HG03342 (cell line): ENCODE data around the gene OR12D3.
"Not testable (repeated sequence)": the region's sequence is repeated elsewhere in the genome, so short reads cannot be mapped to it uniquely, and the experiment has no call there.

Experiments used
- ATAC-seq: cut with Tn5 transposase; IDR thresholded peaks from one replicate; pipeline ENCODE4 v1.9.1; 2021; ENCODE audit warnings: mild to moderate bottlenecking, moderate library complexity; ENCODE audit not compliant: unreplicated experiment

OR12D3 gene, protein sequence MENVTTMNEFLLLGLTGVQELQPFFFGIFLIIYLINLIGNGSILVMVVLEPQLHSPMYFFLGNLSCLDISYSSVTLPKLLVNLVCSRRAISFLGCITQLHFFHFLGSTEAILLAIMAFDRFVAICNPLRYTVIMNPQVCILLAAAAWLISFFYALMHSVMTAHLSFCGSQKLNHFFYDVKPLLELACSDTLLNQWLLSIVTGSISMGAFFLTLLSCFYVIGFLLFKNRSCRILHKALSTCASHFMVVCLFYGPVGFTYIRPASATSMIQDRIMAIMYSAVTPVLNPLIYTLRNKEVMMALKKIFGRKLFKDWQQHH

DNA sequence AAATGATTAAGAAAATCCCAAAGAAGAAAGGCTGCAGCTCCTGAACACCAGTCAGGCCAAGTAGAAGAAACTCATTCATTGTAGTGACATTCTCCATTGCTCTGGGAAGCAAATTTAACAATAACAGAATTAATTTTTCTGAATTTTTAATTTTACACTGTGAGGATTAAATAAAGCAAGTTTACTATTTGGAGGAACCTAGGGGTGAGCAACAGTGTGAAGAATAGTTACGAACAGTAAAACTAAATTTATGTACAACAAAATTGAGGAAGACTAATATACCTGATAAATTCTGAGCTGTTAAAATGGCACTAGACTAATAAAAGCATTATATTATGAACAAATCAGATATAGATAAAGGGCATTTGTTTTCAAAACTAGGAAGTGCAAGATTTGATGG lies at the start of gene OR12D3:
Gene OR12D3, minus strand, starts transcription at position 101 of the 400 bp plus-strand sequence. Its CDS starts 4 bp downstream, at position 97.
- ATAC-seq = no peak

DNA sequence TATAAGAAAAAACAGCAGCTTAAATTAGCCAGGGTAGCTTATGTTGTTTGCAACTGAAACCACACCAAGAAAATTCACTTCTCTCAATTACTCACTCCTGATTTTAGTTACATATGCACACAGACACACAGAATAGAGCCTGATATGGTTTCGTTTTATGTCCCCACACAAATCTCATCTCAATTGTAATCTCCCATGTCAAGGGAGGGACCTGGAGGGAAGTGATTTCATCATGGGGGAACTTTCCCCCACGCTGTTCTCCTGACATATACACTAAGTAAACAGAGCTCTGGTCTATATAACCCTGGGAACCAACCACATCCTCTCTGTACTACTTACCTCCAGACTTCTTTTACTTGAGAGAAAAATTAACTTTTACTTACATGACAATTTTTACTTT lies 49.5 kb upstream of the OR12D3 start:
- ATAC-seq = no peak

DNA sequence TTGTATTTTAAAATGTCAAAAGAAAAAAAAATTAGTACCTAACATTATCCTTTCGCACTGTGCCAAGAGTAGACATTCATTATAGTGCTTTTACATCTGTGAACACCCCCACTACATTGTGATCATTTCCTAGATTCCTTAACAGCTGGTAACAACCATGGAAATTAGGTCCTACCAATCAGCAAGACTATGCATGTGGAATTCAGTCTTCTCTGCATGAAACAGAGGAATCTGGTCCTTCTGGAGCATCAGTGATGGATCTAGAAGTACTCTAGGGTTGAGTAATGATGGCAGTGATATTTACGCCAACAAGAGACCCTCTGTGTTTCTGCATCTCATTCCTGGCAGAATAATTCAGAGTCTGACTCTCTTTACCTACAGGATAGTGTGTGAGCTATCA lies 49.1 kb upstream of the OR12D3 start:
- no peak for ATAC-seq

DNA sequence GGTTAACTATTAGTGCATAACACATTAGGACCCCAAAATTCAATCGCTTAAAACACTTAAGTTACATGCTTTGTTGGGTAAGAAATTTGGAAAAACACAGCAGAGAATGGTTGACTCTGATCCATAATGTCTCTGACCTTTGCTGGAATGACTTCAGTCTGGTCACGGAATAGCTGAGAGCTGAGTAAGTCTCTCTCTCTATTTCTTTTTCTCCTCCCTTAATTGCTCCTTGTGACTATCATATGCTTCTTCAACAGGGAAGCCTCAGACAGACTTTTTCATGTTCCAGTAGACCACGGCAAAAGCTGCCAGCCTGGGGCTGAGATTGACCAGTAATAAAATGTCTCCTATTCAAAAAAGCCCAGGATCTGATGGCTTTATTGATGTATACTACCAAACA lies 44.4 kb upstream of the OR12D3 start:
- ATAC-seq = no peak

DNA sequence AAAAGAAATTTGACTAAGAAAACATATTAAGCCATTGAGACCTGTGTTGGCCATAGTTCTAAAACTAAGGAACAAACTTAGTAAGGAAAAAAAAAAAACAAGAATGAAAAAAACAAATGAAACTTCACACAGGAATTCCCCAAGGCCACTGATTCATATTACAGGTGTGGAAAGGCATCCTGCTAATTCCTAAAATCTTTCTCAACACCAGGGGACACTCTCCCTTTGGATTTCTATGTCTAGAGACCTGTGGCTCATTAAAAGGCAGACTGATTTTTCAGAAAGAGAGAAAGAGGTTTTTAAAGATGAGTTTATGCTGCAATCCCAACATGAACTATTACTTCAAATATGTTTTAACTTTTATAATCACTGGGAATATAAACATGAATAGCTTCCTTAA lies 39.5 kb upstream of the OR12D3 start, which contains the start of gene OR12D1:
Gene OR12D1, plus strand, starts transcription at position 341 of the 400 bp plus-strand sequence.
- no peak for ATAC-seq

DNA sequence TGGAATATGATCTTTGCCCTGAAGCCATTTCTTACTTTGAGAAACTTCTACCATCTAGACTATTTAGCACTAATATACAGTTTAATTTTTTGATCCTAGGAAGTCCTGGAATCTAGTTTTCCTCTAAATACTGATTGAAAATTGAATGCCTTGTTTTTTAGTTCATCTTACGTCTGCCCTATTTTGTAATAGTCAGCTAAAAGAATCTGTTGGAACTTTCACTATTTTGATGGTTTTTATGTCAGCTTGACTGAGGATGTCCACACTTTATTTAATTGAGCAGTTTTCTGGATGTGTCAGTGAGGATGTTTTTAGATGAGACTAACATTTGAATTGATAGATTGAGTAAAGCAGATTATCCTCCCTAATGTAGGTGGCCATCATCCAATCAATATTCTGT lies 28.7 kb upstream of the OR12D3 start:
- no peak for ATAC-seq

DNA sequence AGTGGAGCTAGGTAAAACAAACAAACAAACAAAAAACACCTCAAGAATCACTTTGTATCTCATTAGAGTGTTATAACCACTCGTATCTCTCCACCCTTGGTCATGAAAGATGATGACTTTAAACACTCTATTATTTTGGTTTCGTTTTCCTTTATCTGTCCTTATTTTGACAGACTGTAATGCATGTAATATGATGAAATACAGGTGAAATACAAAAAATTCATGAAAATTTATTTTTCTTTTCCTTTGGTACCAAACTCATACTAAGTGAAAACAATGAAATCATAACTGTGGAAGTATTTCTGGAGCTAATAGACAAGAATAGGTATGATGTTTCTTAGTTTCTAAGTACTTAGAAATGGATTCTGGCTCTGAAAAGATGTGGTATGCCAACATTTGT lies 24.4 kb upstream of the OR12D3 start:
- ATAC-seq = no peak

DNA sequence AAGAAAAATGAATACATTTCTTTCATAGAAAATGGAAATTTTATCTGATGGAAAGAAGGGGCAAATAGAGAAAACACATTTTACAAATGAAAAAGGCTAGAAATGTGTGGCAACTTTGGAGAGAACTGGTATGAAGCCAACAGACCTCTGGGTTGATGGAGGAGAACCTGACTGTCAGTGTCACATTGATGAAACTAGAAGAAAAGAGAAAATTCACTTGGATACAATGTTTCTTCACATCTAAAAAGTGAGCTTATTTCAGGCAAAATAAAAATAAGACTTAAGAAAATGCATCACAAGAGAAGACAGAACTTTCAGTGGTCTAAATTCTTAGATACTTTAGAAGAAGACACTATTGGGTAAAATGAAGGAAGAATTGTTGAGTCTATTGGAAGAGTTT lies 20.2 kb upstream of the OR12D3 start, which contains the start of gene OR12D2:
Gene OR12D2, plus strand, starts transcription at position 301 of the 400 bp plus-strand sequence. CDS start 1,069 bp downstream, outside the sequence.
- no peak for ATAC-seq

DNA sequence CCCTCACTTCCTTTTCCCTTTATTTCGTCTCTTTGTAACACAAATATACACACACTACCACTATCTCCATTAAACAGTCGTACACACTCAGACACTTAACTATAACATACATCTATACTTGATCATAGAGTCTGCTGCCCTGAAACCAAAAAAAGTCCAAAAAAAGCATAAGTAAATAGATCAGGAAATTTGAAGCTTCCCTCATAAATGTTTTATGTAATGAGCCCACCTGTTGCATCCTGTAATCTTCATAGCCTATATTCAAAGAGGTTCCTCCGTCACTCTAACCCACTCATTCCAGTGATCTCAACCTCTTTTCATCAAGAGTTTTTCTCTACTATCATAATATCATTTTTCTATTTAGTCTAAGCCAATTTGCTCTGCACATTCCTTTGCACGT lies 13.4 kb upstream of the OR12D3 start:
- ATAC-seq = no peak

DNA sequence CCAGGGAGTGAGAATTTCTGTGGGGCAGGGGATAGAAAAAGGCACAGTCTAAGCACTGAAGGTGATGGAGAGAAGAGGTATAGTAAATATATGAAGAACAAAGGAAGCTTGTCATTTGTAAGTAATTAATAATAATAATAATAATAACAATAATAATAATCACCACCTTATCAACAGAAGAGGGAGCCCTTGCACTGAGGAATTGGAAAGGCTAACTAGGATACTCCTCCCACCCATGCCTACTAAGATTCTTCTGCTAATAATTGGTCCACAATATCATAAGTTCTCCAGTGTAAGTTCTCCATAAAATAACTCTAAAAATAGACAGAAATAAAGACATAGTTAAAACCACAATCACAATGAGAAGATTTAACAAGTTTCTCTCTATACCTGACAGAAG lies 912 bp upstream of the OR12D3 start:
- ATAC-seq = no peak

DNA sequence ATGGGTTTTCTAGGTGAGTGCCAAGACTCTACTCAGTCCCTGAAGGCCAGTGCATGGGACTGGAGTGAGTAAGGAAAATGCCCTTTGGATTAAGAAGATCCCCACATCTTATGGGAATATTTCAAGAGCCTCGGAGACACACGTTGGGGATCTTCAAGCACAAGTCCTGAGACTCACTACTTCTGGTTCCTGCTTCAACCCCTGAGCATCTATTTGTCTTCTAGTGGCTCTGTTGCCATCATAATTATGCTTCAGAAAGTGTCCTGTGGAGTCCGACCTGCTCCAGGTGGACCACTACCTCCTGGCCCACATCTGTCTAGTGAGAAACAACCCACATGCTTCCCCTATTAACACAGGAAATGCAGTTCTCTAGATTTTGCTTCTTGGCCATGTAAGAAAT lies 6.3 kb downstream of the OR12D3 start, which contains the start of gene OR5V1:
Gene OR5V1, minus strand, starts transcription at position 101 of the 400 bp plus-strand sequence. CDS start 12,670 bp downstream, outside the sequence.
- ATAC-seq = no peak

DNA sequence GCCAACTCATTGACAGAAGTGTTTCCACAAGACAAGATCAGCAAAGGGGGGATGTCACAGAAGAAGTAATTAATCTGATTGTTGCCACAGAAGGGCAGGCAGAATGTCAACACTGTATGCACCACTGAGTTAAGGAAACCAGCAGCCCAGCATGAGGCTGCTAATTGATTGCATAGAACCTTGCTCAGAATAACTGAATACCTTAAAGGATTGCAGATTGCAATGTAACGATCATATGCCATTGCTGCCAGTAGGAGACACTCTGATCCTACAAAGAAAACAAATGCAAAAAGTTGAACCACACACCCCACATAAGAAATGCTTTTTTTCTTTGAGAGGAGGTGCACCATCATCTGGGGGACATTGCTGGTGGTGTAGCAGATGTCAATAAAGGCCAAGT lies 19.5 kb downstream of the OR12D3 start:
- no peak for ATAC-seq

DNA sequence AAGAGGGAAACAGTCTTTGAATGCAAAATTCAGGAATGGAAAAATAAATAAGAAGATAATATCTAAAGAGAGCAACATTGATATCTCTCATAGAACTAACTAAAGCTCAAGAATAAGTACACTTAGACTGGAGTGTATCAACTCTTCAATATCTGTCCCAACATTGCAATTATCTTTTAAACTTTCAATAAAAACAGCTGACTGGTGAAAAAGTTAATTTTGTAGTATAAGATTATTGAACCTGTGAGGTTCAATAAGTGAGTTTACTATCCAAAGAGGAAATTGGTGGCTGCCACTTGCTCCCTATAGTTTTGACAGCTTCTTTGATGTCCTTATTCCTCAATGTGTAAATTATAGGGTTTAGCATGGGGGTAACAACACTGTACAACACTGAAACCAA lies 20.1 kb downstream of the OR12D3 start:
- no peak for ATAC-seq

DNA sequence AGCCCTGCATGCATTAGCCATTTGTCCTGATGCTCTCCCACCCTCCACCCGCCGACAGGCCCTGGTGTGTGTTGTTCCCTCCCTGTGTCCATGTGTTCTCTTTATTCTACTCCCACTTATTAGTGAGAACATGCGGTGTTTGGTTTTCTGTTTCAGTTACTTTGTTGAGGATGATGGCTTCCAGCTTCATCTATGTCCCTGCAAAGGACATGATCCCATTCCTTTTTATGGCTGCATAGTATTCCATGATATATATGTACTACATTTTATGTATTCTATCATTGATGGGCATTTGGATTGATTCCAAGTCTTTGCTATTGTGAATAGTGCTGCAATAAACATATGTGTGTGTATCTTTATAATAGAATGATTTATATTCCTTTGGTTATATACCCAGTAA lies 25.7 kb downstream of the OR12D3 start:
- ATAC-seq = not testable (repeated sequence)

DNA sequence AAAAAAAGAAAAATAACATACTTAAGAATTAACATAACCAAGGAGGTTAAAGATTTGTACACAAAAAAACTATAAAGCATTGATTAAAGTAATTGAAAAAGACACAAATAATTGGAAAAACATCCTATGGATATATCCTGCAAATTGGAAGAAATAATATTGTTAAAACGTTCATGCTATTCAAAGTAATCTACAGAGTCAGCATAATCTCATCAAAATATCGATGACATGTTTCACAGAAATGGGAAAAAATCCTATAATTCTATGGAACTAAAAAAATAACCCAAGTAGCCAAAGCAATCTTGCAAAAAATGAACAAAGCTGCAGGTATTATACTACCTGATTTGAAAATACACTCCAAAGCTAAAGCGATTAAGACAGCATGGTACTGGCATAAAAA lies 29.7 kb downstream of the OR12D3 start:
- ATAC-seq = no peak

DNA sequence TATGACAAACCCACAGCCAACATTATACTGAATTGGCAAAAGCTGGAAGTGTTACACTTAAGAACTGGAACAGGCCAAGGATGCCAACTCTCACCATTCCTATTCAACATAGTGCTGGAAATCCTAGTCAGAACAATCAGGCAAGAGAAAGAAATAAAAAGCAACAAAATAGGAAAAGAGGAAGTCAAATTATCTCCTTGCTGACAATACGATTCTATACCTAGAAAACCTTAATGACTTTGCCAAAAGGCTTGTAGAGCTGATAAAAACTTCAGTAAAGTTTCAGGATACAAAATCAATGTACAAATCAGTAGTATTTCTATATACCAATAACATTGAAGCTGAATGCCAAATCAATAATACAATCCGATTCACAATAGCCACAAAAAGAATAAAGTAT lies 38.8 kb downstream of the OR12D3 start:
- no peak for ATAC-seq

DNA sequence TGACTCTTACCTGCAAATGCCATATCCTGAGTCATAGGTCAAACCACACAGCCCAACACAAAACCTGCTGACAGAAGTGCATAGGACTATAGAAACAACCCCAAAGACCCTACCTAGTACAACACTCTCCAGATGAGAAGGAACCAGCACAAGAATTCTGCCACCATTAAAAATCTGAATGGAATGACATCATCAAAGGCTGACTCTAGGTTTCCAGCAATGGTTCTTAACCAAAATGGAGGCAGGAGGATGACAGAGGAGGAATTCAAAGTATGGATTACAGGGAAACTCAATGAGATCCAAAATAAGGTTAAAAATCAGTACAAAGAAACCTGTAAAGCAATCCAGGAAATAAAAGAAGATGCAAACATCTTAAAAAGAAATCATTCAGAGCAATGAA lies 42.4 kb downstream of the OR12D3 start:
- no peak for ATAC-seq

DNA sequence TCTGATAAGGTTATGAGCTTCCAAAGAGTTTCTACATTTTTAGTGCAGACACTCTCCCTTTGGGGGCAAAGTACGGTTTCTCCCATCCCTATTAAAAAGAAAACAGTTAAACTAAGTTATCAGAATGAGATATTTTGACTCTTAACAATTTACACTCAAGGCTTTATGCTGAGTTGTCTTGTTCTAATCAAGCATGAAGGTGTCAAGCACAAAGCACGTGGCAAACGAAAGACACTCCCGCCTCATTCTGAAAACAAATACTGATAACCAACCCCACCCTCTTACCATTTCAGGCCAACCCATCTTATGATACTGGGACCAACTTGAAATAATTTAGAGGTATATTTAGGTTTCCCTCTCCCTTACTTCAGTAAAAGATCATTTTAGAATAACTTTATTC lies 49.3 kb downstream of the OR12D3 start:
- no peak for ATAC-seq
